Measurements from ENCODE around the gene GOSR1. TPM values are rescaled to one million over a fixed set of nuclear protein-coding genes. Genes with fewer than 3 reads are reported as not detected.

GOSR1 gene
- total RNA-seq, 1 experiment from 2014 or later, result 47.1 TPM

GRCh38 chr17:30514895-30515596 lies 37.8 kb downstream of the GOSR1 start:
- no TSS peak for BruUV-seq (replicated peaks)
- Mint-ChIP-seq H3K4me1 (ENCODE audit: low read depth, unreplicated experiment) (no peaks in the 10 kb centered on the region), H3K9me3 (ENCODE audit: low read depth, unreplicated experiment) (no peaks in the 10 kb centered on the region), H3K4me3 (ENCODE audit: low read depth, unreplicated experiment) (no peak overlapping the region), H3K27me3 (ENCODE audit: unreplicated experiment) (no peaks in the 10 kb centered on the region), H3K36me3 (ENCODE audit: insufficient read depth, unreplicated experiment) (peaks cover 13% of the 10 kb centered on the region), H3K27ac (ENCODE audit: unreplicated experiment) (no peak overlapping the region)
- intact Hi-C loops (cut with micrococcal nuclease; ENCODE audit: unreplicated experiment), result no loop called here
- CTCF ChIA-PET, result interaction anchor here (0.6 to 0.7 kb wide), 2 partner anchors 21 to 1449 kb away, joined by 3 read pairs; no protein-coding TSS in a partner anchor
- DNase-seq, result no peak
- no peak for TF ChIP-seq CTCF (IDR thresholded peaks at IDR 0.05; ENCODE audit: unreplicated experiment)

- Mint-ChIP-seq H3K27ac (ENCODE audit: unreplicated experiment) (no peak overlapping the region), H3K9me3 (ENCODE audit: low read depth, unreplicated experiment) (no peaks in the 10 kb centered on the region), H3K36me3 (ENCODE audit: insufficient read depth, unreplicated experiment) (peaks cover 10% of the 10 kb centered on the region), H3K4me3 (ENCODE audit: low read depth, unreplicated experiment) (no peak overlapping the region), H3K4me1 (ENCODE audit: low read depth, unreplicated experiment) (no peaks in the 10 kb centered on the region), H3K27me3 (ENCODE audit: unreplicated experiment) (no peaks in the 10 kb centered on the region)
- CTCF ChIA-PET, result interaction anchor here (0.6 kb wide), 1 partner anchor 358 kb away, joined by 5 read pairs; no protein-coding TSS in a partner anchor
- DNase-seq, result no peak
- intact Hi-C loops (cut with micrococcal nuclease; ENCODE audit: unreplicated experiment), result no loop called here
- TF ChIP-seq CTCF (IDR thresholded peaks at IDR 0.05; ENCODE audit: unreplicated experiment), result no peak
- no TSS peak for BruUV-seq (replicated peaks)
These were observed 40.6 kb downstream of the GOSR1 start for GRCh38 chr17:30517786-30518185.

DNA sequence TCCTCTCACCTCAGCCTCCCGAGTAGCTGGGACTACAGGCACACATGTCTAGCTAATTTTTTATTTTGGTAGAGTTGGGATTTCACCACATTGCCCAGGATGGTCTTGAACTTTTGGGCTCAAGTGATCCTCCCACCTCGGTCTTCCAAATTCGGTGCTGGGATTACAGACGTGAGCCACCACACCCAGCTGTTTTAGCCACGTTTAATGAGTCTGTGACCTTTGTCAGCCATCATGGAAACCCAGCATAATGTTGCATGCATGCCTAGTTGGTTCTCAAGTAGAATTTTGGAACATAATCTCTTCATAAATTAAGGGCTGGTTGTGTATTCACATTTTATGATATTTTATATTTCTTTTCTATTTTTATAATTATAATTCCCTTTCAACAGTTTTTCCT lies 42.0 kb downstream of the GOSR1 start:
- BruUV-seq (replicated peaks), result no TSS peak
- peaks cover 17% of the 10 kb centered on the region for H3K36me3 Mint-ChIP-seq (ENCODE audit: insufficient read depth, unreplicated experiment)
- H3K9me3 Mint-ChIP-seq (ENCODE audit: low read depth, unreplicated experiment), result no peaks in the 10 kb centered on the region
- intact Hi-C loops (cut with micrococcal nuclease; ENCODE audit: unreplicated experiment), result no loop called here
- H3K4me1 Mint-ChIP-seq (ENCODE audit: low read depth, unreplicated experiment), result no peaks in the 10 kb centered on the region
- no peak overlapping the region for H3K4me3 Mint-ChIP-seq (ENCODE audit: low read depth, unreplicated experiment)
- TF ChIP-seq CTCF (IDR thresholded peaks at IDR 0.05; ENCODE audit: unreplicated experiment), result no peak
- H3K27me3 Mint-ChIP-seq (ENCODE audit: unreplicated experiment), result no peaks in the 10 kb centered on the region
- no peak for DNase-seq
- no peak overlapping the region for H3K27ac Mint-ChIP-seq (ENCODE audit: unreplicated experiment)
- CTCF ChIA-PET, result interaction anchor here (0.7 kb wide), 1 partner anchor 16 kb away, joined by 3 read pairs; no protein-coding TSS in a partner anchor

DNA sequence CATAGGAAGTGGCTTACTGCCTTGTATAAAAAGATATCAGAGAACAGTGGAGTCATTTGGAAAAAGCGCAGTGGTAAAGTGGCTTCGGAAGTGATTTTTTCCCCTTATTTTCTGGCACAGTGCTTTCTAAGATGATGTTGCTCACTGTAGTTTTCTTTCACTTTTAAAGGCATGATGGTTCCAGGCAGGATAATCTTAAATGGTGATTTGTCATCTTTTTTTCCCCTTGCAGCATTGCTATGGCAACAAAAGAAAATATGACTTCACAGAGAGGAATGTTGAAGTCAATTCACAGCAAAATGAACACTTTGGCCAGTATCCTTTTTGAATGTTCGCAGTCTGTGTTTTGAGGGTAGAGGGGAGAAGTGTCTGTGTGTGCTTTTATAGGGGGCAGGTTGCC lies 42.5 kb downstream of the GOSR1 start:
- Mint-ChIP-seq H3K36me3 (ENCODE audit: insufficient read depth, unreplicated experiment) (peaks cover 19% of the 10 kb centered on the region), H3K4me1 (ENCODE audit: low read depth, unreplicated experiment) (no peaks in the 10 kb centered on the region), H3K9me3 (ENCODE audit: low read depth, unreplicated experiment) (no peaks in the 10 kb centered on the region), H3K27me3 (ENCODE audit: unreplicated experiment) (no peaks in the 10 kb centered on the region), H3K4me3 (ENCODE audit: low read depth, unreplicated experiment) (no peak overlapping the region), H3K27ac (ENCODE audit: unreplicated experiment) (no peak overlapping the region)
- no TSS peak for BruUV-seq (replicated peaks)
- DNase-seq, result no peak
- CTCF ChIA-PET, result no interaction called here
- TF ChIP-seq CTCF (IDR thresholded peaks at IDR 0.05; ENCODE audit: unreplicated experiment), result no peak
- intact Hi-C loops (cut with micrococcal nuclease; ENCODE audit: unreplicated experiment), result no loop called here
